ENCODE results near the gene PPA2. TPM values are rescaled to one million over a fixed set of nuclear protein-coding genes. Genes with fewer than 3 reads are reported as not detected.
A peak's percentile ranks its signal among the peaks of the same experiment; 100 is the strongest.

Gene PPA2
- total and polyA plus RNA-seq, 8 donors, result 75.3 to 102 (median 86.6) TPM

DNA sequence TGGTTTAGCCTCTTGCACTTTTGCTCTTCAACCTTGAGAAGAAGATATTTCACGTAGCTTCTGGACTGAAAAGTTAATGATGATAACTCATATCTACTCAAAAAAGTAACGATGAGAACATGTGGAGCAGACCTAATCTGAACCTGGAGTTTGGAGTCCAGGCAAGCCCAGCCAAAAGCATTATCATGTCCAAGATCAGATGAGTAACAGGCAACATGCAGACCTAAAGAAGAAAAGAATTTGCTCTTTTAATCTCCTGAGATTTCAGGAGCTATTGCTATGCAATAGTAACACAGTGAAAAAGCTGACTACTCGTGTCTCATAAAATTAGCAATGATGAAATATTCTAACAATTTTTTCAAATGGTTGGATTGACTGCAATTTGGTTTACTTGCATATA, 21.8 kb upstream of the PPA2 start:
- H3K27me3 ChIP-seq, result no peaks in the 10 kb centered on the region
- DNase-seq (no peak), ATAC-seq (no peak)
- no peak overlapping the region for H3K4me3 ChIP-seq
- no peak overlapping the region for H3K27ac ChIP-seq
- no peaks in the 10 kb centered on the region for H3K36me3 ChIP-seq
- no peaks in the 10 kb centered on the region for H3K4me1 ChIP-seq
- H3K9me3 ChIP-seq, result no peaks in the 10 kb centered on the region
- intact Hi-C loops (cut with DNase I), result no loop called here
- TF ChIP-seq CTCF (IDR thresholded peaks at IDR 0.05), result no peak

DNA sequence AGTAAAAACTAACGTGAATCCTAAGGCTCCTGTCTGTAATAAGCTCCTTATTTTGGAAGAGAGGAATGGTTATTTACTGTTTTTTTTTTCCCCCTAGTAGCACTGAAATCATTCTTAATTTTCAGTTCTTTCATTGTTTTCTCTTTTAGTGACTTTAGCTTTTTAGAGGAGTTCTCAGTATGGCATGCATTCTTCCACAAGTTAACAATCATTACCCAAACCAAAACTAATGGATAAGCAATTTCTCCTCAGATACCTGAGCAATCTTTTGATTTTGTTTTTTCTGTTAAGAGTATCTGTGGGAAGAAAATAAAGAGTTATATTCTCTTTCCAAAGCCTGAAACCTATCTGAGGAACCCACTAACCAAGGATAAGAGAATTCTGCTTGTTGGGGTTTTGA, 16.7 kb upstream of the PPA2 start:
- DNase-seq (no peak), ATAC-seq (no peak)
- H3K4me3 ChIP-seq, result no peak overlapping the region
- no peaks in the 10 kb centered on the region for H3K36me3 ChIP-seq
- intact Hi-C loops (cut with DNase I), result no loop called here
- H3K27me3 ChIP-seq, result no peaks in the 10 kb centered on the region
- no peaks in the 10 kb centered on the region for H3K4me1 ChIP-seq
- peaks cover 0 to 2% of the 10 kb centered on the region in 2 donors for H3K9me3 ChIP-seq
- no peak overlapping the region for H3K27ac ChIP-seq
- TF ChIP-seq CTCF (IDR thresholded peaks at IDR 0.05), result no peak

- no peak for DNase-seq
- Histone ChIP-seq H3K27me3 (no peaks in the 10 kb centered on the region), H3K36me3 (no peaks in the 10 kb centered on the region), H3K4me3 (no peak overlapping the region), H3K9me3 (peaks cover 0 to 2% of the 10 kb centered on the region in 2 donors), H3K27ac (no peak overlapping the region), H3K4me1 (no peaks in the 10 kb centered on the region)
- no peak for TF ChIP-seq CTCF (IDR thresholded peaks at IDR 0.05)
- intact Hi-C loops (cut with DNase I), result no loop called here
- no peak for ATAC-seq
These were observed 10.0 kb upstream of the PPA2 start for GRCh38 chr4:105483840-105484239.

DNA sequence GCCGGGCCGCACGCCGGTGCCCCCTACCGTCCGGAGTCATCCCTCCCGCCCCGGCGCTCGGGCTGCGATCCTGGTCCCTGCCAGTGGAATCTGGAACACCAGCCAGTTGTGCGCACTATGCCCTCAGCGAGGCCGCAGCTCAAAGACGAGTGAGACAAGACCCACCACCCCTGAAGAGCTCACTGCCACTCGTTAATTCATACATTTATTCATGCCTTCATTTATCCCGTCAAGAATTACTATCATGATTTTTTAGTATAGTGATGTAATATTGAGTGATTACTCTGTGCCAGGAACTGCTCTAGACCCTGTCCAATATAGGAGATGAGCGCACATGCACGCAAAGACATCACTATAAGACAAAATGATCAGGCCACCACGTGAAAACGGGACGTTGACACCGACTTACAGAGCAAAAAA, 247 bp upstream of the PPA2 start:
- intact Hi-C loops (cut with DNase I), result no loop called here
- no peaks in the 10 kb centered on the region for H3K36me3 ChIP-seq
- H3K4me1 ChIP-seq, result peaks cover 13 to 44% of the 10 kb centered on the region in 2 donors
- DNase-seq, result peak in 3 of 4 donors; percentile 90 to 98 (median 94)
- H3K4me3 ChIP-seq, result peak overlapping the region; percentile 83 to 86
- TF ChIP-seq CTCF (IDR thresholded peaks at IDR 0.05), result peak; percentile 79 to 93
- no peak for ATAC-seq
- no peaks in the 10 kb centered on the region for H3K27me3 ChIP-seq
- H3K9me3 ChIP-seq, result no peaks in the 10 kb centered on the region
- peak overlapping the region; percentile 99 for H3K27ac ChIP-seq

DNA sequence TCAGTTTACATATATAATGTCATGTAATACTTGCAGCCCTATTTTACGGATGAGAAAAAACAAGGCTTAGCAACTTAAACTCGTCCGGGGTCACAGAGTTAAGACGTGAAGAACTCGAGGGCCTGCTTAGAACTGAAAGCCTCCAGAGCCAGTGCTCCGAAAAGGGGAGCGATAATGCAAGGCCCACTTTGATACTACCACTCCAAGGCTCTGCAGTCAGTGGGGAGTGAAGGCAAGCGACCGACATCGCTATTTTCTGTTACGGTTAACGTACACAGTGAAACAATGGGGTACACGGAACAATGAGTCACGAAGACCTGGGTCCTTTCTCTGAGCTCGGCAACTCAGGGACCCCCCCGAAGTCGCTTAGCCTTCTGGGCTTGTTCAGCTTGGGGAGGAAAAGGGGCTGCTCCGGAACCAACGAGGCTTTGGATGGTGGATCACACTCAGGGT, 965 bp downstream of the PPA2 start:
- peak overlapping the region; percentile 99 for H3K27ac ChIP-seq
- H3K9me3 ChIP-seq, result no peaks in the 10 kb centered on the region
- intact Hi-C loops (cut with DNase I), result no loop called here
- H3K4me3 ChIP-seq, result peak overlapping the region; percentile 83 to 86
- H3K4me1 ChIP-seq, result peaks cover 13 to 48% of the 10 kb centered on the region in 2 donors
- ATAC-seq (peak; percentile 5), DNase-seq (no peak)
- TF ChIP-seq CTCF (IDR thresholded peaks at IDR 0.05), result no peak
- no peaks in the 10 kb centered on the region for H3K36me3 ChIP-seq
- no peaks in the 10 kb centered on the region for H3K27me3 ChIP-seq
